GM12878 (cell line): ENCODE results near the gene ZDHHC14.

Experiments used
- RCOR1 ChIP-seq: conservative IDR thresholded peaks from 2 replicates; pipeline ENCODE4 v1.6.1; 2012; ENCODE audit warnings: low read depth, low read length, improper control_type of control experiment
- RFX5 ChIP-seq: IDR thresholded peaks from 2 replicates; pipeline ENCODE4 v1.6.1; 2011; ENCODE audit warnings: low read depth, low read length, improper control_type of control experiment
- TF ChIP-seq, protein P1 (sequence below): IDR thresholded peaks from 2 replicates; pipeline ENCODE4 v1.6.1; 2011; ENCODE audit warnings: mild to moderate bottlenecking, low read depth, low read length, moderate library complexity; ENCODE audit not compliant: insufficient replicate concordance

DNA sequence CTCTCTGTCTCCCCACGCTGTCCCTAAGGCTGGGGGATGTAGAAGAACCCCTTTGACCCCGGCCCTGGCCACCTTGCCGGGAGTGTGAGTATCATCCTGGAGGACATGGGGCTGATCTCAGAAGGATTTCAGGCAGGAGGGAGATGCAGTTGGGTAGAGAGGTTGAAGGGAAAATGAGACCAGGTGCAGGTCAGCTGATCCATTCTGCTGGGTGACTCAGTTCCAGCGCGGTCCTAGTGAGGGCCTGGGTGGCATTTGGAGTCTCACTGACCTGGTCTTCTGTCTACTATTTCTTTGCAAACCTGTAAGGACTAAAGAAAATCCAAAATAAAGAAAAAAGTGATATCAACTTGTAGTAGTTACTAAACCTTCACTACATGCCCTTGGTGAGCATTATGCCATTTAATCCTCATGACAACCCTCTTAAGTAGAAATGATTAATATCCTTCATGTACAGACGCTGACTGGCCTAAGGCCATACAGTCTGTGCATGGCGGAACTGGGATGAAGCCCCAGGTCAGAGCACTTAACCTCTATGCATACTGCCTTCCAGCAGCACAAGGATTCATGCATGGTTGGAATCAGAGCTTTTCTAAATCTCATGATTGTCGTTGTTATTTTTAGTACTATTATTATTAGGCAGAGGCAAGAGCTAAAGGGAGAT, 106.3 kb downstream of the ZDHHC14 start:
- TF ChIP-seq RFX5: no peak
- no peak for TF ChIP-seq RCOR1
- TF ChIP-seq, protein P1, sequence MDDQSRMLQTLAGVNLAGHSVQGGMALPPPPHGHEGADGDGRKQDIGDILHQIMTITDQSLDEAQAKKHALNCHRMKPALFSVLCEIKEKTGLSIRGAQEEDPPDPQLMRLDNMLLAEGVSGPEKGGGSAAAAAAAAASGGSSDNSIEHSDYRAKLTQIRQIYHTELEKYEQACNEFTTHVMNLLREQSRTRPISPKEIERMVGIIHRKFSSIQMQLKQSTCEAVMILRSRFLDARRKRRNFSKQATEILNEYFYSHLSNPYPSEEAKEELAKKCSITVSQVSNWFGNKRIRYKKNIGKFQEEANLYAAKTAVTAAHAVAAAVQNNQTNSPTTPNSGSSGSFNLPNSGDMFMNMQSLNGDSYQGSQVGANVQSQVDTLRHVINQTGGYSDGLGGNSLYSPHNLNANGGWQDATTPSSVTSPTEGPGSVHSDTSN: no peak
